Loucy (cell line): ENCODE results near the gene TPRX1.

Experiments used
- H2AFZ ChIP-seq: fragments of 200-600 bp; sonication (generic); 2 replicates; pipeline ENCODE4 v1.6.0; 2016; ENCODE audit warnings: antibody characterized with exemption, mild to moderate bottlenecking, low read length, moderate library complexity
- H3F3A ChIP-seq: fragments of 200-600 bp; 2 replicates; pipeline ENCODE4 v1.6.0; 2016; ENCODE audit warnings: antibody characterized with exemption, low read depth, mild to moderate bottlenecking
- H3K27me3 ChIP-seq: fragments of 200-600 bp; sonication (generic); 2 replicates; pipeline ENCODE4 v1.6.1; 2014; ENCODE audit warnings: low read length, mild to moderate bottlenecking; ENCODE audit not compliant: insufficient read depth, poor library complexity, severe bottlenecking
- H3K36me3 ChIP-seq: fragments of 200-600 bp; sonication (generic); 2 replicates; pipeline ENCODE4 v1.6.1; 2016; ENCODE audit warnings: low read length; ENCODE audit not compliant: insufficient read depth
- H3K4me1 ChIP-seq: fragments of 200-600 bp; sonication (generic); 2 replicates; pipeline ENCODE4 v1.5.1; 2014; ENCODE audit warnings: low read length, mild to moderate bottlenecking; ENCODE audit not compliant: insufficient read depth, poor library complexity, severe bottlenecking
- H3K4me2 ChIP-seq: fragments of 200-600 bp; sonication (generic); 2 replicates; pipeline ENCODE4 v1.6.0; 2014; ENCODE audit warnings: antibody characterized with exemption, low read length, low read depth, mild to moderate bottlenecking; ENCODE audit not compliant: poor library complexity, severe bottlenecking
- H3K4me3 ChIP-seq: fragments of 200-600 bp; sonication (generic); 2 replicates; pipeline ENCODE4 v1.5.1; 2014; ENCODE audit warnings: low read length, mild to moderate bottlenecking, mixed read lengths; ENCODE audit not compliant: poor library complexity, severe bottlenecking
- H3K79me2 ChIP-seq: fragments of 200-600 bp; sonication (generic); 2 replicates; pipeline ENCODE4 v1.6.1; 2014; ENCODE audit warnings: low read length; ENCODE audit not compliant: insufficient read depth
- H3K9ac ChIP-seq: fragments of 200-600 bp; sonication (generic); 2 replicates; pipeline ENCODE4 v1.6.0; 2014; ENCODE audit warnings: mild to moderate bottlenecking, low read depth, low read length, moderate library complexity; ENCODE audit not compliant: poor library complexity, severe bottlenecking
- H3K9me2 ChIP-seq: fragments of 200-600 bp; sonication (generic); replicated peaks from 2 replicates; pipeline ENCODE4 v1.6.1; 2016; ENCODE audit warnings: low read depth, low read length, mixed read lengths
- H3K9me3 ChIP-seq: fragments of 200-600 bp; sonication (generic); 2 replicates; pipeline ENCODE4 v1.6.1; 2014; ENCODE audit warnings: mild to moderate bottlenecking, antibody characterized with exemption, low read length, low read depth; ENCODE audit not compliant: insufficient read depth
- H4K20me1 ChIP-seq: fragments of 200-600 bp; sonication (generic); 2 replicates; pipeline ENCODE4 v1.6.0; 2014; ENCODE audit warnings: antibody characterized with exemption, low read length, mild to moderate bottlenecking; ENCODE audit not compliant: insufficient read depth, poor library complexity, severe bottlenecking
- CTCF ChIP-seq: fragments of 200-600 bp; sonication (generic); conservative IDR thresholded peaks from 2 replicates; pipeline ENCODE4 v1.5.1; 2014; ENCODE audit warnings: mild to moderate bottlenecking, antibody characterized with exemption, low read length
- EZH2phosphoT487 ChIP-seq: fragments of 200-600 bp; IDR thresholded peaks from 2 replicates; pipeline ENCODE4 v1.6.1; 2018; ENCODE audit warnings: antibody characterized with exemption, mild to moderate bottlenecking, moderate library complexity, borderline replicate concordance

TPRX1 gene

GRCh38 chr19:47786566-47786965, 17.8 kb downstream of the TPRX1 start:
- H4K20me1 ChIP-seq, result no peaks in the 10 kb centered on the region
- no peak overlapping the region for H3K4me2 ChIP-seq
- H2AFZ ChIP-seq, result no peak overlapping the region
- 0 out of 2 replicates have a peak, but pooled peaks cover under 1% of the 10 kb centered on the region for H3K79me2 ChIP-seq
- no peaks in the 10 kb centered on the region for H3F3A ChIP-seq
- no peaks in the 10 kb centered on the region for H3K9me3 ChIP-seq
- TF ChIP-seq CTCF (no peak), EZH2phosphoT487 (no peak)
- H3K27me3 ChIP-seq, result no peaks in the 10 kb centered on the region
- H3K4me1 ChIP-seq, result no peaks in the 10 kb centered on the region
- H3K36me3 ChIP-seq, result peaks cover 6% of the 10 kb centered on the region; the same call in 1 of the 2 replicates
- H3K9me2 ChIP-seq, result no peaks in the 10 kb centered on the region
- no peak overlapping the region for H3K9ac ChIP-seq
- no peak overlapping the region for H3K4me3 ChIP-seq

GRCh38 chr19:47781590-47782262, 22.6 kb downstream of the TPRX1 start:
- no peak overlapping the region for H2AFZ ChIP-seq
- no peak for TF ChIP-seq CTCF
- TF ChIP-seq EZH2phosphoT487, result no peak
- peaks cover 6% of the 10 kb centered on the region; the same call in 1 of the 2 replicates for H3K36me3 ChIP-seq
- H3K9ac ChIP-seq, result no peak overlapping the region
- no peaks in the 10 kb centered on the region for H3K9me3 ChIP-seq
- H3K4me1 ChIP-seq, result peaks cover 18% of the 10 kb centered on the region
- H4K20me1 ChIP-seq, result peaks cover 20% of the 10 kb centered on the region
- H3K9me2 ChIP-seq, result no peaks in the 10 kb centered on the region
- H3K79me2 ChIP-seq, result peaks cover 39% of the 10 kb centered on the region
- no peaks in the 10 kb centered on the region for H3K27me3 ChIP-seq
- H3K4me2 ChIP-seq, result no peak overlapping the region
- no peak overlapping the region for H3K4me3 ChIP-seq
- no peaks in the 10 kb centered on the region for H3F3A ChIP-seq

- no peaks in the 10 kb centered on the region for H3F3A ChIP-seq
- H3K4me2 ChIP-seq, result peak overlapping the region; percentile 95
- H3K9me3 ChIP-seq, result no peaks in the 10 kb centered on the region
- peaks cover 18% of the 10 kb centered on the region for H3K4me1 ChIP-seq
- H3K27me3 ChIP-seq, result no peaks in the 10 kb centered on the region
- H3K9ac ChIP-seq, result peak overlapping the region; percentile 97
- H3K36me3 ChIP-seq, result no peaks in the 10 kb centered on the region; the same call in 1 of the 2 replicates
- peak overlapping the region; percentile 82 for H3K4me3 ChIP-seq
- TF ChIP-seq CTCF (no peak), EZH2phosphoT487 (no peak)
- peaks cover 39% of the 10 kb centered on the region for H3K79me2 ChIP-seq
- no peaks in the 10 kb centered on the region for H3K9me2 ChIP-seq
- H2AFZ ChIP-seq, result no peak overlapping the region
- H4K20me1 ChIP-seq, result peaks cover 20% of the 10 kb centered on the region
These were observed 24.2 kb downstream of the TPRX1 start for GRCh38 chr19:47780215-47780551.
